GM19043 (cell line): ENCODE measurements around the gene FBXL17.
A peak's percentile ranks its signal among the peaks of the same experiment; 100 is the strongest.

Experiments
- ATAC-seq: cut with Tn5 transposase; IDR thresholded peaks from one replicate; pipeline ENCODE4 v1.9.1; 2021; ENCODE audit warnings: low read depth; ENCODE audit not compliant: unreplicated experiment

The FBXL17 gene

DNA sequence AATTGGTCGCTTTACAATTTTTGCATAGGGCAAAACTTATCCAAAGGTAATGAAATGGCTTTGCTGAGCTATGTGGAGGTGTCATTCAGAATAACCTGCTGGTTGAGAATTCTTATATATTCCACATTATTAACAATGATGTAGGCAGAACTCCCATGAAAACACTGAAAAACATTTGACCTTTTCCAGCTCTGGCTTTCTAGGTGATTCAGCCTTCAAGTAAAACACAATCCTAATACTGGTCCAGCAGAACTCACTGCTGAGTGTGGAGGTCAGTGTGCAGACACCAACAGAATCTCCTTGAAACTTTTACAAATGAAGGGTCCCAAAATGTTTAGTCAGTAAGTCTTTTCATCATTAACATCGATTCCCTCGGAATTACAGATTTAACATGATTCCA, 549.2 kb downstream of the FBXL17 start:
- ATAC-seq, result no peak

DNA sequence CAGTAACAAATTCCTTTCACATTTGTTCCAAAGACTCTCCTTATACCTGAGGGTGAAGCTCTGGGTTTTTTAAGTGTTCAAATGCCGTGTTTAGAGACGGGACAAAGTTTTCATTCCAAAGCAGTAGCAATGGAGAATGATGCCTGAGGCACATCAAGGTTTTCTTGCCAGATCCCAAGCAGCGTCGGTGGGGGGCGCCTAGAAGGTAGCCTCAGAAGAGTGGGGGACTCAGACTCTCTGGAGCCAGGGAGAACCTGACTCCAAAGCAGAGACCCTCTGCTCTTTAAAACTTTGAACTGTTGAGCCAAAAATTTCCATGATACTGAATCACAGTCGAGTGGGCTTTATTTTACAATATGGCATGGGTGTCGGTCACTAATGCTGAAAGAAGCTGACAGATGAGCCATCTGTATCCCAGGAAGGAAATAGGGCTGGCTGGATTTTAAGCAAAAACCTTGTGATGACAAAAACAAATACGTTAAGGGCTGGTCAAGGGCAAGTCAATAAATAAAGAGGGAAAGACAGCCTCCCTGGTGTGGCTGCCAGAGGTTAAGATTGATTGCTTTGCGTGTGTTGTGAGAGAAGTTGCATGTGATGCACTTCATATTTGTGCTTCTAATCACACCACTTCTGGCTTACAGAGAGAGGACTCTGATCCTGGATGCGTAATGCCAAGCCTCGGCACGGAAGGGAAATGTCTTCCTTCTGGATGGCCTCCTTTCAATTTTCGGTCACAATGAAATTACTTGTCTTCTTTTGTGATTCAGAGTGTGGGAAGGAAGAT, 550.1 kb downstream of the FBXL17 start:
- no peak for ATAC-seq

DNA sequence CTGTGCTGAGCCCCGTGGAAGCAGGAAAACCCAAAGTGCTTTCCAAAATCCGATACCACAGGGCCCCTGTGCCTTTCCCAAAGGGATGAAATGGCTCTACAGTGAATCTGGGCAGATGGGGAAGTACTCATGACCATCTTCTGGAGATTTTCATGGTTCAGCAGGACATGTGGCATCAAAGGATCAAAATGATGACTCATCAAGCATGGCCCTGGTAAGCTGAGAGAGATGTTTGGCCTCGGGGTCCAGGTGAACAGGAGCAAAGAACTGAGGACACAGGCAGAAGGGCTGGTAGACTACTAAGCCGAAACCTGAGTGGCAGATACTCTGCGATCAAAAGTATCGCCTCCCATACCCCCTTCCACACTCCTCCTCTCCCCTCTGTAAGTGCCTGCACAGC, 551.1 kb downstream of the FBXL17 start:
- no peak for ATAC-seq

DNA sequence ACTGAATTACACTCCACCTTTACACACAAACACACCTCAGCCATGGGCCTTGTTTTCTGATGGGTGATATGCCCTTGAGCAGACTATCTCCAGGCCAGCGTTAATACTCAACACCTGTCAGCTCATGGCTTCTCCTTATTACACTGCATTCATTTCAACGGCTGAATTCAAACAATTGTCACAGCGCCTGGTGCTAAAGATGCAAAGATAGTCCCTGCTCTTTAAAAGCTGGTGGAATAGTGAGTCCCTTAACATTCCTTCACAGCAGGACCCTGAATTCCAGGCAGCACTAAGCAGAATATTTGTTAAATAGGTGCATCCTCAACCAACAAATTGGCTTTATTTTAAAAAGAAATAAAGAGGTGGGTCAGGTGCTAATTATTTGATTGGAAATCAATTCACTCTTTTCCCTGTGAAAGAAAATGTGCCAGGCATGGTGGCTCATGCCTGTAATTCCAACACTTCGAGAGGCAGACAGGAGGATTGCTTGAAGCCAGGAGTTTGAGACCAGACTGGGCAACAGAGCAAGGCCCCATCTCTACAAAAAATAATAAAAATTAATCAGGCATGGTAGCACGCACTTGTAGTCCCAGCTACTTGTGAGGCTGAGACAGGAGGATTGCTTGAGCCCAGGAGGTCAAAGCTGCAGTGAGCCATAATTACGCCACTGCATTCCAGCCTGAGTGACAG, 555.4 kb downstream of the FBXL17 start:
- no peak for ATAC-seq

DNA sequence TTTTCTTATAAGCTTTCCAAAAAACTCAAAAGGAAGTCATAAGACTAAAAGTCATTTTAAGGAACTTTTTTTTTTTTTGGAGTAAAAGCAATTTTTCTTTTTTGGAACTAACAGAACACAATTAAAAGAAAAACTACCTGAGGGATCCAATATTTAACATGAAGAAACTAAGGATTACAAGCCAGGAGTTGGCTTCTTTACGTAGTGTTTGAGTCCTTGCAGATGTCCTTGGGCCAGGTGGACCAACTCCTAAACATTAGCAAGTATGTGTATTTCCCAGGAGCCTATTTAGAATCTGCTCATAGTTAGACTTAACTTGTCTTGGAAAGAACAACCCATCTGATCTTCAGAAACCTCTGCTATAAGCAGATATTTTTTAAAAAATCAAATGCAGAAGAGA, 557.1 kb downstream of the FBXL17 start:
- no peak for ATAC-seq

DNA sequence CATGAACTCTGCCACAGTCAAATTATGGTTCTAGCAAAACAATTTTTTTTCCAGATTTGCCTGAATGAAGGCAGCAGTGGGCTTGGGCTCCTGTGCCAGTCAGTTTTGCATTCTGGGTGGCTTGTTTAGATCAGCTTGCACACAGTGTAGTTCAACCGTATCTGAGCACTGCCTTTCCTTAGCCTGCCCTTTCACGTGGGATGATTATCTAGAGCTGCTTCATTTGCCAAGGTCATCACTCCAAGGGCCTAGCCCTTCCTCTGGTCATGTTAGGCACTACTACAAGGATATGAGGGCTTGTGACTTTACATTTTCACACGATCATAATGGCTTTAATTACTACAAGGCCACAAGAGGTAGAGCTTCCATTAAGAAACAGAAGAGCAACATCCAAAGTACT, 560.6 kb downstream of the FBXL17 start:
- ATAC-seq, result no peak

DNA sequence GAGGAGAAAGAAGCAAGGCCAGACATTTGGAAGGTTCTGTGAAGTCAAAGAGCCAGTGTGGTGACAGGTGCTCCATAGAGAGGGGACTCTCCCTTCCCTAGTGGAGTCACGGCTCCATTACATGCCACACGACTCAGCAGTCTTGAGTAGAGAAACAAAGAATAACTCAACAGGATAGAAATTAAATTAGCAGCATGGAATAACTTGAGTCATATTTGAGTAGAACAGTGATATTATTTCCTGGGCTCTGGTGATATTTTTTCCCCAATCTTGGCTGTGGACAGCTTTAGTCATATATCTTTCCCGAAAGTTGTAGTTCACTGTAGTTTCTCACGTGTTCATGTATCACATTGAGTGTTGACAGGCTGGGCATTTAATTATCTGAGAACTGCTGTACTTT, 561.5 kb downstream of the FBXL17 start:
- no peak for ATAC-seq

DNA sequence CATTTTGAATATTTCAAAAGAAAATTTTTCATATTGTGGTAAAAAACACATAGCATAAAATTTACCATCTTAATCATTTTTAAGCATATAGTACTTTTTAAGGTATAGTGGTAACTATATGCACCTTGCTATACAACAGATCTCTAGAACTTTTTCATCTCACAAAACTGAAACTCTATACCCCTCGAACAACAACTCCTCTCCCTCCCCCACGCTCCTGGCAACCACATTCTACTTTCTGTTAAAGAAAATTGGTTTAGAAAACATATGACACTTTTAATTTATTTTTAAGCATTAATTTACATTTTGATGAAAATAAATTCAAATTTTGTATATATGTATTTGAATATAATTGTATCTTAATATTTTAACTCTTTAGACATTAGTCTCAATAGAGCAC, 563.9 kb downstream of the FBXL17 start:
- ATAC-seq, result no peak

DNA sequence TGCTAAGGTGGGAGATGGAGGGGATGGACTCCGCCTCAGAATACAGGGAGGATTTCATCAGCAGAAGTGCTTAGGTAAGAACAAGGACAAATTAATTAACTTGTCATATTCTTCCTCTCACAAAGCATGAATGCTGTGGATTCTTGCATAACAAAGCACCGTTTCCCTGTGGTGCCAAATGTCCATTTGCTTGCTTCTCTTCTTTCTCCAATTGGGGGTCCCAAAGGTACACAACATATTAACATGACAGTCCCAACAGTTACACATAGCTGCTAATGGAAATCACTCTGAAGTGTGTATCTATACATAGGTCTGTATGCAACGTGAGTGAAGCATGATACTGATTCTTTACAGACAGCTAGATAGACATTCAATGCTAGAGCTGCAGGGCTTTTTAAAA, 564.5 kb downstream of the FBXL17 start:
- no peak for ATAC-seq

DNA sequence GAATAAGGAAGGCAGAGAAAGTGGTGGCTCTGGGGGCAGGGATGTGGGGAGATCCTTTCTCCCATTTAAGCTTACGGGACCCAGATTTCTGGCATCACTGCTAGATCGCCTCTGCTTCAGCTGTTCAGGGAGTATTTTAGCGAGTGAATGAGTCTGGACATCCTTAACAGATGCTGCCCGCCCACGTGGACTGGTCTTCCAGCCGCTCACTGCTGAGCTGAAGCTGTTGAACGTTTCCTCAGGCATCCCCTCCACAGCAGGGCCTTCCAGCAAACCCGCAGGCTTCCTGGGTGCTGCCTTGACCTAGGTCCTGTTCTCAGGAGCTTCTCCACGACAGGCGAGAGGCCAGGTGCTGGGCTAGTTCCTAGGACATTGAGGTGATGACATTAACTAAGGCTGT, 566.8 kb downstream of the FBXL17 start:
- ATAC-seq, result no peak

DNA sequence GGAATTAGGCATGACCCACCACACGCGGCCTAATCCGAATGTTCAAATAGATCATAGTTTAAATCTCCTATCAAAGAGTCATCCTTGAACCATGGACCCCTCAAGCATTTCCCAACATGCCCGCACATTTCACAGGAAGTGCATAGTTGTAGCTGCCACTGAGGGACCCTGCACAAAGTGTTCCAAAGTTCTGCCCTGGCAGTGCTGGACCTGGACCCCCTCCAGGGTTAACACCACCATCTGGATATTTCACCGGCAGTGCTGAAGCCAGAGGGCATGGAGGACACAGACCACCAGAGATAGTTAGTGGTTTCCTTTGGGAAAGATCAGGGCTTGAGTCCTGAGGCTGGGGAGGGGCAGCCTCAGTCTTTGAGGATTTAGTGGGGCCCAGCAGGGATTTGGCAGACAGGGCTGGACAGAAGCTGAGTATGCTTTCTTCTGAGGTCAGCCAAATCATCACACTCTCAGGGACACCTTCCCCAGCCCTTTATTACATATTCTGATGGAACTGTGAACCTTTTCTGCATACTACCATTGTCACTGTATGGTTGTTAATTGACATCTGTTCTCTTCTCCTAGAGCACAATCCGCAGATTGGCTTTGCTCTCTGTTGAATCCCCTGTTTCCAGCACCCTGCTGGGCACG, 567.6 kb downstream of the FBXL17 start:
- no peak for ATAC-seq

DNA sequence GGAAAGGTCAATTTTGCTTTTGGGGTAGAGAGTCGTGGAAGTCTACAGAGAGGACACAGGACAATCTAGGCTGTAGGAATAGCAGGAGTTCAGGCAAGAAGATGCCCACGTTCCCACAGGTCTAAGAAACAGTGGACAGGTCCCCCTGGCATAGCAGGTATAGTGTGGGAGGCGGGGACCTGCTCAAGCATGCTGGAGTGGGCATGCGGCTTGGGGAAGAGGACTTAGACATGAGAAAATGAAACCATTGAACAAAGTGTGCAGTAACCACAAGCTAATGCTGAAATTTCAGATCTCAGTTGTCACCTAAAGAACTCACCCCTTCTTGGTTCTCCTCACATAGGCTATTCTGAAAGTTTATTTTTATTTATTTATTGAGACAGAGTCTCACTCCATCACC, 568.3 kb downstream of the FBXL17 start:
- peak; percentile 76 for ATAC-seq

DNA sequence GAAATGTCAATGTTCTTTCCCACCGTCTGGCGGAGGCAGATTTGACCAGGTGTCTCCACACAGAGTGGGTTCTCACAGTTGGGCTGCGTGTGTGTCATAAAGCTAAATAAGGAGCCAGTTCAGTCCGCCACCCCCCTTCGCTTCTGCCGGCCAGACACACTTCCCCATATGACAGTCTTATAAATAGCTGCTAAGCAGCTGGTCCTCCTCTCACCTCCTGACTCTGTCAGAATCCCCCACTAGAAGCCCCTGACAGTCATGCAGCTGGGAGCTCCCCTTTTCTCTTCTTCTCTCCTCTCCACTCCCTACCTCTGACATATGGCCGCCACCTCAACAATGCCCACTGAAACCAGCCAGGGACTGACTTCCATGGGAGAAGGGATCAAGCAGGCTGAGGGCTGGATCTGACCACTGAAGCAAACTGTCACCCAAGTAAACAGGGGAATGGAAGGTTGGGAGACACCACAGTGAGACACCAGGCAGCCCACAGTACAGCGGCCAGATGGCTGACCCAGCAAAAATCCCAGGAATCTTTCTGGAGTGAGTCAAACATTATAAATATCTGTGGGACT, 569.2 kb downstream of the FBXL17 start:
- peak; percentile 75 for ATAC-seq

DNA sequence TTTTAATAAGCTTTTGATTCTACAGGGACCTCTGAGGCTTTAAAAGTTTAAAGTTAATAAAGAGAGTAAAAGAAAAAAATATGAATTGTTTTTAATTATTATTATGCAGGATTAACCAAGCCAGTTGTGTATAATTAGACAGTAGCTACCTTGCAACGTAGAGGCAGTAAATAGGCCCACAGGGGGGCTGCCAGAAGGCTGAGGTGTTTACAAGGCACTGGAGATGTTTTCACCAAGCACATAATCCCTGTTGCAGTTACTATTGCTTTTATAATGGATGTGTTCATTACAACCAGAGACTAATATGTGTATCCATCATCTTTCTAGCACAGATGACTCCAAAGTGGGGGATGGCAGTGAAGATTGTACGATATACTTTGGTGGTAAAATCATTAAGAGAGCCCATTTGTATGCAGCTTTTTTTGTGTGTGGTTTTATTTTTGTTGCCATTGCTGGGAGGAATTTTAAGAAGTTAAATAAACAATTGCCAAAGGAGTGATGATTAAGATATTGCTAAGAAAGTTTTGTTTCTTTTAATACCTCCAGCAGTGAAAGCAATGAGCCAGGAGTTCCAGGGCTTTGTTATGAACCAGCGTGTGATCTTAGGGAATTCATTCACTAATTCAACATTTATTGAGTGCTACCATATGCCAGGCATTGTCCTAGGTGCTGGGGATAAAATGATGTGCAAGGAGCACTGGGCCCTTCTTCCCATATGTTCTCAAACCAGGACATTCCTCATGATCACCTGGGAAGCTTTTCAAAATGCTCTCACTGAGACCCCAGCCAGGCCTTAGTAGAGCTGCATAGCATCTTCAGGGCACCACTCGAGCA, 572.5 kb downstream of the FBXL17 start:
- no peak for ATAC-seq
